ENCODE measurements around the gene HEBP2. TPM values are rescaled to one million over a fixed set of nuclear protein-coding genes. Genes with fewer than 3 reads are reported as not detected.

The HEBP2 gene
- polyA plus RNA-seq, 2 of the 4 experiments (the other 2 are of a cell fraction) = 18.0 to 22.1 TPM

GRCh38 chr6:138426500-138427123, 22.6 kb downstream of the HEBP2 start:
- TF ChIP-seq KDM1A (IDR thresholded peaks at IDR 0.05; ENCODE audit: low read depth) (no peak), RFX5 (IDR thresholded peaks at IDR 0.05) (no peak), CHD2 (IDR thresholded peaks at IDR 0.05; ENCODE audit: low read length, partially characterized antibody) (no peak), RNF2 (IDR thresholded peaks at IDR 0.05; ENCODE audit: borderline replicate concordance, low read depth) (no peak), CBX8 (IDR thresholded peaks at IDR 0.05) (no peak), MYC (IDR thresholded peaks at IDR 0.05; ENCODE audit: borderline replicate concordance, low read length) (no peak), TP53 (CRISPR knock-in tag; IDR thresholded peaks at IDR 0.05) (no peak), EHF (CRISPR knock-in tag; IDR thresholded peaks at IDR 0.05) (no peak), CHD4 (IDR thresholded peaks at IDR 0.05; ENCODE audit: borderline replicate concordance) (no peak), EP300 (IDR thresholded peaks at IDR 0.05) (no peak), KDM5A (IDR thresholded peaks at IDR 0.05) (no peak), BHLHE40 (IDR thresholded peaks at IDR 0.05; ENCODE audit: low read depth, low read length) (no peak), NFE2L2 (conservative IDR thresholded peaks at IDR 0.05; ENCODE audit: low read length) (no peak), PHF8 (IDR thresholded peaks at IDR 0.05; ENCODE audit: borderline replicate concordance, low read depth) (no peak), SREBF2 (IDR thresholded peaks at IDR 0.05) (no peak), GATA3 (IDR thresholded peaks at IDR 0.05; ENCODE audit: borderline replicate concordance) (no peak), SMC3 (IDR thresholded peaks at IDR 0.05) (no peak), HDAC2 (IDR thresholded peaks at IDR 0.05) (no peak), RARB (CRISPR knock-in tag; IDR thresholded peaks at IDR 0.05) (no peak)
- ChIA-PET CTCF (interaction anchor here (0.6 to 9.2 kb wide), 8 partner anchors 21 to 340 kb away, joined by 3 to 85 read pairs (median 10); partner anchors contain the start of gene HEBP2), POLR2A (no interaction called here)
- no peaks in the 10 kb centered on the region for H3K4me1 ChIP-seq
- H3K4me2 ChIP-seq = no peak overlapping the region
- 73% methylated on average over 5 of the region's 5 CpGs for WGBS (ENCODE audit: missing lambda C conversion rate)
- H3K9me3 ChIP-seq = no peaks in the 10 kb centered on the region
- ATAC-seq = no peak
- no peak overlapping the region for H3K27ac ChIP-seq
- H3K4me3 ChIP-seq = no peak overlapping the region
- no peak for DNase-seq (ENCODE audit: low read depth in 1 of 2, low spot score in 1 of 2)
- FAIRE-seq = no peak

- no peaks in the 10 kb centered on the region for H3K9me3 ChIP-seq
- no peak for FAIRE-seq
- no peak for DNase-seq (ENCODE audit: low read depth in 1 of 2, low spot score in 1 of 2)
- WGBS (ENCODE audit: missing lambda C conversion rate) = 90% methylated on average over 8 of the region's 8 CpGs
- no peaks in the 10 kb centered on the region for H3K4me1 ChIP-seq
- POLR2A ChIA-PET = no interaction called here
- CTCF ChIA-PET = interaction anchor here (0.6 to 9.2 kb wide), 10 partner anchors 13 to 339 kb away, joined by 3 to 85 read pairs (median 13); no protein-coding TSS in a partner anchor
- H3K4me3 ChIP-seq = no peak overlapping the region
- TF ChIP-seq ZNF302 (CRISPR knock-in tag; IDR thresholded peaks at IDR 0.05) (no peak), EHMT2 (IDR thresholded peaks at IDR 0.05; ENCODE audit: low read depth) (no peak), JUN (IDR thresholded peaks at IDR 0.05) (no peak), PBX3 (IDR thresholded peaks at IDR 0.05) (no peak), NPAS2 (CRISPR knock-in tag; IDR thresholded peaks at IDR 0.05; ENCODE audit: borderline replicate concordance) (no peak), SREBF2 (IDR thresholded peaks at IDR 0.05) (no peak), HEYL (CRISPR knock-in tag; IDR thresholded peaks at IDR 0.05) (no peak), HMGXB4 (CRISPR knock-in tag; IDR thresholded peaks at IDR 0.05; ENCODE audit: borderline replicate concordance) (no peak), MYC (IDR thresholded peaks at IDR 0.05; ENCODE audit: borderline replicate concordance, low read length) (no peak), RCOR1 (IDR thresholded peaks at IDR 0.05; ENCODE audit: low read depth, low read length) (no peak), MAZ (IDR thresholded peaks at IDR 0.05; ENCODE audit: borderline replicate concordance, low read depth, low read length) (no peak), NFE2L2 (conservative IDR thresholded peaks at IDR 0.05; ENCODE audit: low read length) (no peak), HES2 (IDR thresholded peaks at IDR 0.05) (no peak)
- TF ChIP-seq, protein P1, sequence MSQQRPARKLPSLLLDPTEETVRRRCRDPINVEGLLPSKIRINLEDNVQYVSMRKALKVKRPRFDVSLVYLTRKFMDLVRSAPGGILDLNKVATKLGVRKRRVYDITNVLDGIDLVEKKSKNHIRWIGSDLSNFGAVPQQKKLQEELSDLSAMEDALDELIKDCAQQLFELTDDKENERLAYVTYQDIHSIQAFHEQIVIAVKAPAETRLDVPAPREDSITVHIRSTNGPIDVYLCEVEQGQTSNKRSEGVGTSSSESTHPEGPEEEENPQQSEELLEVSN (IDR thresholded peaks at IDR 0.05; ENCODE audit: borderline replicate concordance, low read depth) = no peak
- TF ChIP-seq, protein P2, sequence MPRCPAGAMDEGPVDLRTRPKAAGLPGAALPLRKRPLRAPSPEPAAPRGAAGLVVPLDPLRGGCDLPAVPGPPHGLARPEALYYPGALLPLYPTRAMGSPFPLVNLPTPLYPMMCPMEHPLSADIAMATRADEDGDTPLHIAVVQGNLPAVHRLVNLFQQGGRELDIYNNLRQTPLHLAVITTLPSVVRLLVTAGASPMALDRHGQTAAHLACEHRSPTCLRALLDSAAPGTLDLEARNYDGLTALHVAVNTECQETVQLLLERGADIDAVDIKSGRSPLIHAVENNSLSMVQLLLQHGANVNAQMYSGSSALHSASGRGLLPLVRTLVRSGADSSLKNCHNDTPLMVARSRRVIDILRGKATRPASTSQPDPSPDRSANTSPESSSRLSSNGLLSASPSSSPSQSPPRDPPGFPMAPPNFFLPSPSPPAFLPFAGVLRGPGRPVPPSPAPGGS (IDR thresholded peaks at IDR 0.05) = no peak
- no peak overlapping the region for H3K27ac ChIP-seq
- ATAC-seq = no peak
- no peak overlapping the region for H3K4me2 ChIP-seq
Measured at GRCh38 chr6:138427701-138428100, 23.7 kb downstream of the HEBP2 start.
